Measurements from ENCODE around the gene PARD6G. TPM values are rescaled to one million over a fixed set of nuclear protein-coding genes. Genes with fewer than 3 reads are reported as not detected.

Gene PARD6G
- total and polyA plus RNA-seq, 3 donors from 2014 or later = 3.0 to 7.5 (median 5.3) TPM

GRCh38 chr18:80147418-80148325, 99.6 kb downstream of the PARD6G start:
- no peaks in the 10 kb centered on the region for H3K36me3 ChIP-seq (ENCODE audit: low read depth, missing control alignments)
- peak overlapping the region; percentile 28 to 56 for H3K27ac ChIP-seq
- TF ChIP-seq POLR2A (IDR thresholded peaks at IDR 0.05) (no peak), CTCF (IDR thresholded peaks at IDR 0.05) (no peak)
- H3K4me3 ChIP-seq = peak overlapping the region; percentile 71 to 73
- H3K27me3 ChIP-seq = no peaks in the 10 kb centered on the region
- peak; percentile 97 for DNase-seq
- 16 to 21% methylated on average over 17 to 51 of the region's 52 CpGs for WGBS, 2 donors
- intact Hi-C loops (cut with DNase I; ENCODE audit: low total_unique reads) = no loop called here
- no peaks in the 10 kb centered on the region for H3K4me1 ChIP-seq
- H3K9me3 ChIP-seq = no peaks in the 10 kb centered on the region

GRCh38 chr18:80147037-80147417, 100.3 kb downstream of the PARD6G start:
- Histone ChIP-seq H3K27me3 (no peaks in the 10 kb centered on the region), H3K4me1 (no peaks in the 10 kb centered on the region), H3K4me3 (peak overlapping the region; percentile 71 to 73), H3K36me3 (ENCODE audit: low read depth, missing control alignments) (no peaks in the 10 kb centered on the region), H3K27ac (peak overlapping the region in 1 of 2 donors; percentile 28), H3K9me3 (no peaks in the 10 kb centered on the region)
- WGBS, 2 donors = 17 to 28% methylated on average over 10 to 12 of the region's 12 CpGs
- intact Hi-C loops (cut with DNase I; ENCODE audit: low total_unique reads) = no loop called here
- no peak for DNase-seq
- no peak for TF ChIP-seq CTCF (IDR thresholded peaks at IDR 0.05)
- TF ChIP-seq POLR2A (IDR thresholded peaks at IDR 0.05) = no peak

- H3K4me1 ChIP-seq = no peaks in the 10 kb centered on the region
- WGBS, 2 donors = 79 to 82% methylated on average over 5 of the region's 5 CpGs
- TF ChIP-seq POLR2A (IDR thresholded peaks at IDR 0.05) (no peak), CTCF (IDR thresholded peaks at IDR 0.05) (no peak)
- intact Hi-C loops (cut with DNase I; ENCODE audit: low total_unique reads) = no loop called here
- no peaks in the 10 kb centered on the region for H3K36me3 ChIP-seq (ENCODE audit: low read depth, missing control alignments)
- H3K9me3 ChIP-seq = no peaks in the 10 kb centered on the region
- no peaks in the 10 kb centered on the region for H3K27me3 ChIP-seq
- H3K27ac ChIP-seq = no peak overlapping the region
- no peak for DNase-seq
- no peak overlapping the region for H3K4me3 ChIP-seq
Measured at GRCh38 chr18:80145196-80145804, 102.0 kb downstream of the PARD6G start.

- H3K9me3 ChIP-seq = no peaks in the 10 kb centered on the region
- no peaks in the 10 kb centered on the region for H3K36me3 ChIP-seq (ENCODE audit: low read depth, missing control alignments)
- no peak overlapping the region for H3K27ac ChIP-seq
- 67 to 77% methylated on average over 2 of the region's 2 CpGs for WGBS, 2 donors
- H3K4me1 ChIP-seq = no peaks in the 10 kb centered on the region
- H3K4me3 ChIP-seq = no peak overlapping the region
- no peaks in the 10 kb centered on the region for H3K27me3 ChIP-seq
- intact Hi-C loops (cut with DNase I; ENCODE audit: low total_unique reads) = no loop called here
- no peak for DNase-seq
- TF ChIP-seq POLR2A (IDR thresholded peaks at IDR 0.05) (no peak), CTCF (IDR thresholded peaks at IDR 0.05) (no peak)
Measured at GRCh38 chr18:80143881-80144280, 103.4 kb downstream of the PARD6G start.
